Fibroblast of skin of scalp (primary cell): ENCODE measurements around the gene MACROD2.

Experiments
- DNase-seq: peaks from one replicate; pipeline ENCODE4 v3.0.0-alpha.2; 2013

The MACROD2 gene

GRCh38 chr20:15611541-15611940 lies 1616.2 kb downstream of the MACROD2 start:
- DNase-seq = no peak

- no peak for DNase-seq
Observed at GRCh38 chr20:15612198-15612597, 1616.9 kb downstream of the MACROD2 start.

- DNase-seq = no peak
Observed at GRCh38 chr20:15612769-15613168, 1617.5 kb downstream of the MACROD2 start.

GRCh38 chr20:15613530-15613929 lies 1618.2 kb downstream of the MACROD2 start:
- DNase-seq = peak; percentile 8

- peak; percentile 11 for DNase-seq
Observed at GRCh38 chr20:15616626-15617025, 1621.3 kb downstream of the MACROD2 start.

- no peak for DNase-seq
Observed at GRCh38 chr20:15618110-15618509, 1622.8 kb downstream of the MACROD2 start.

GRCh38 chr20:15618912-15619311 lies 1623.6 kb downstream of the MACROD2 start:
- DNase-seq = no peak

- DNase-seq = no peak
Observed at GRCh38 chr20:15619341-15619740, 1624.0 kb downstream of the MACROD2 start.

GRCh38 chr20:15619816-15620215 lies 1624.5 kb downstream of the MACROD2 start:
- peak; percentile 21 for DNase-seq

GRCh38 chr20:15622368-15622767 lies 1627.1 kb downstream of the MACROD2 start:
- no peak for DNase-seq

- DNase-seq = no peak
Observed at GRCh38 chr20:15623215-15623614, 1627.9 kb downstream of the MACROD2 start.

GRCh38 chr20:15625981-15626380 lies 1630.7 kb downstream of the MACROD2 start:
- DNase-seq = no peak

GRCh38 chr20:15627089-15627488 lies 1631.8 kb downstream of the MACROD2 start:
- DNase-seq = no peak

- DNase-seq = no peak
Observed at GRCh38 chr20:15627501-15627903, 1632.2 kb downstream of the MACROD2 start.

- DNase-seq = no peak
Observed at GRCh38 chr20:15628851-15629353, 1633.6 kb downstream of the MACROD2 start.

- no peak for DNase-seq
Observed at GRCh38 chr20:15630360-15630759, 1635.0 kb downstream of the MACROD2 start.

- DNase-seq = no peak
Observed at GRCh38 chr20:15632680-15633079, 1637.4 kb downstream of the MACROD2 start.

GRCh38 chr20:15634102-15634501 lies 1638.8 kb downstream of the MACROD2 start:
- DNase-seq = no peak

- DNase-seq = no peak
Observed at GRCh38 chr20:15637546-15637945, 1642.2 kb downstream of the MACROD2 start.

- no peak for DNase-seq
Observed at GRCh38 chr20:15637950-15638754, 1642.8 kb downstream of the MACROD2 start.

- DNase-seq = no peak
Observed at GRCh38 chr20:15638816-15639215, 1643.5 kb downstream of the MACROD2 start.

- no peak for DNase-seq
Observed at GRCh38 chr20:15639839-15640238, 1644.5 kb downstream of the MACROD2 start.

GRCh38 chr20:15642109-15642508 lies 1646.8 kb downstream of the MACROD2 start:
- no peak for DNase-seq

- DNase-seq = peak; percentile 77
Observed at GRCh38 chr20:15642676-15643075, 1647.4 kb downstream of the MACROD2 start.
